Kidney epithelial cell (primary cell): ENCODE measurements around the gene SEC14L2. TPM values are rescaled to one million over a fixed set of nuclear protein-coding genes. Genes with fewer than 3 reads are reported as not detected.

ENCODE experiments used
- DNase-seq: peaks from one replicate; pipeline ENCODE4 v3.0.0-alpha.2; 2010; ENCODE audit warnings: low read depth
- H3K27me3 ChIP-seq: 2 replicates; pipeline ENCODE4 v1.6.0; 2011; ENCODE audit warnings: low read length; ENCODE audit not compliant: control insufficient read depth, insufficient read depth
- H3K36me3 ChIP-seq: 2 replicates; pipeline ENCODE4 v1.5.1; 2011; ENCODE audit warnings: low read length; ENCODE audit not compliant: control insufficient read depth, insufficient read depth
- H3K4me3 ChIP-seq: 2 replicates; pipeline ENCODE4 v1.5.1; 2011; ENCODE audit warnings: low read depth, mild to moderate bottlenecking, control low read depth, low read length
- total RNA-seq: library from RNA; depleted of rRNA; stranded (reverse); fragments of >200 nt; gene quantifications from 2 replicates; pipeline ENCODE4 v1.2.3, GENCODE V29; 2015
- TF ChIP-seq, protein P1 (sequence below): IDR thresholded peaks from 2 replicates; pipeline ENCODE4 v1.5.1; 2011; ENCODE audit warnings: mild to moderate bottlenecking, moderate library complexity, low read length, control low read depth, inconsistent platforms; ENCODE audit not compliant: insufficient read depth, poor library complexity, severe bottlenecking

Gene SEC14L2
- total RNA-seq, 1 donor from 2014 or later = 31.7 TPM

DNA sequence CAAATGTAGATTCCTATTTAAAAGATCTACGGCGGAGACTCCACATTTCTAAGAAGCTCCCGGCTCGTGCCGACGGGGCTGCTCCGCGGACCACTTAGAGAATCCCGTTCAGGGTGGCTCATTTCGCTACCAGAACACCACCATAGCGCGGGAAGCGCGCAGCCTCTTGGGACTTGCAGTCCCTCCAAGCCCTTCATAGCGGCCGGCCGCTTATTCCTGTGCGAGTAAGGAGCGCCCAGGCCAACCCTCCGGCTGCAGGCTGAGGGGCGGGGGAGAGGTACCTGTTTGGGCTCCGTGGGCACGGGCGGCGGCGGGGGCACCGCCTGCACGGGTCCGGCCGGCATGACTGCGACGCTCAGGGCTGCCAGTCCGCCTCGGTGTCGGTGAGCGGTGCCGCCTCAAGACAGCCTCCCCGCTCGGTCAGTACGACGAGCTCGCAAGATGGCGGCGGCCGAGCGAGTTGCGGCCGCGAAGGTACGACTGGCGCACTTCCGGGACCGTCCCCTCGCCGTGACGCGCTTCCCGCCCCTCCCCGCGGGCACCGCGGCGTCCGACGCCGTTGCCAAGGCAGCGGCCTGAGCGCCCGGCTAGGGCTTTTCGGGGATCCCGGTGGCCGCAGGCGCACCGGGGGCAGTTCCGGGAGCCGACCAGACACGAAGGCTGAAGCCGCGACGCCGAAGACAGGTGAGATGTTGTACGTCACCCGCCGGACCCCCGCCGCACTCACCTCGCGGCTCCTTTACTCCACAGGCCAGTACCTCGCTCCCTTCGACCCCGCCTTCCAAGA, 40.2 kb upstream of the SEC14L2 start, which contains the start of the genes CCDC157 and SF3A1:
CCDC157 (plus strand) TSS at position 559 of the 787 bp plus-strand sequence. CDS start 8,994 bp downstream, outside the sequence.
SF3A1 (minus strand) TSS at position 446 of the 787 bp plus-strand sequence; CDS start at position 344, 102 bp downstream.
- Histone ChIP-seq H3K4me3 (peak within 1 kb of the TSS; percentile 95), H3K36me3 (no peaks in the 10 kb centered on the region), H3K27me3 (no peaks in the 10 kb centered on the region)
- TF ChIP-seq, protein P1, sequence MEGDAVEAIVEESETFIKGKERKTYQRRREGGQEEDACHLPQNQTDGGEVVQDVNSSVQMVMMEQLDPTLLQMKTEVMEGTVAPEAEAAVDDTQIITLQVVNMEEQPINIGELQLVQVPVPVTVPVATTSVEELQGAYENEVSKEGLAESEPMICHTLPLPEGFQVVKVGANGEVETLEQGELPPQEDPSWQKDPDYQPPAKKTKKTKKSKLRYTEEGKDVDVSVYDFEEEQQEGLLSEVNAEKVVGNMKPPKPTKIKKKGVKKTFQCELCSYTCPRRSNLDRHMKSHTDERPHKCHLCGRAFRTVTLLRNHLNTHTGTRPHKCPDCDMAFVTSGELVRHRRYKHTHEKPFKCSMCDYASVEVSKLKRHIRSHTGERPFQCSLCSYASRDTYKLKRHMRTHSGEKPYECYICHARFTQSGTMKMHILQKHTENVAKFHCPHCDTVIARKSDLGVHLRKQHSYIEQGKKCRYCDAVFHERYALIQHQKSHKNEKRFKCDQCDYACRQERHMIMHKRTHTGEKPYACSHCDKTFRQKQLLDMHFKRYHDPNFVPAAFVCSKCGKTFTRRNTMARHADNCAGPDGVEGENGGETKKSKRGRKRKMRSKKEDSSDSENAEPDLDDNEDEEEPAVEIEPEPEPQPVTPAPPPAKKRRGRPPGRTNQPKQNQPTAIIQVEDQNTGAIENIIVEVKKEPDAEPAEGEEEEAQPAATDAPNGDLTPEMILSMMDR = no peak
- peak; percentile 81 for DNase-seq

DNA sequence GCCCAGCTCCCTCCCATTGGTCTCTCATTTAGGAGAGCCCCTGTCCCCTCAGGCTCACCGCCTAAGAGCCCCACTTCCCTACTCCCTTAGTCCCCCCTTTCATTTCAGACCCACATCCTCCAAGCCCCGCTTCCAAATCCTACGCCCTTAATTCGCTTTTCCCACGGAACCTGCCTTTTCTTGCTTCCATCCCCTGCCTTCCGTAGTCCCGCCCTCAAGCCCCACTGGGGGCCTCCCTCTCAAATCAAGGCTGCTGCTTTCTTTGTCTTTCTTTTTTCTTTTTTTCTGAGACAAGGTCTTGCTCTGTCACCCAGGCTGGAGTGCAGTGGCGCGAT, 39.6 kb upstream of the SEC14L2 start:
- no peaks in the 10 kb centered on the region for H3K27me3 ChIP-seq
- TF ChIP-seq, protein P1 = no peak
- DNase-seq = no peak
- no peaks in the 10 kb centered on the region for H3K36me3 ChIP-seq
- H3K4me3 ChIP-seq = peak overlapping the region; percentile 95

DNA sequence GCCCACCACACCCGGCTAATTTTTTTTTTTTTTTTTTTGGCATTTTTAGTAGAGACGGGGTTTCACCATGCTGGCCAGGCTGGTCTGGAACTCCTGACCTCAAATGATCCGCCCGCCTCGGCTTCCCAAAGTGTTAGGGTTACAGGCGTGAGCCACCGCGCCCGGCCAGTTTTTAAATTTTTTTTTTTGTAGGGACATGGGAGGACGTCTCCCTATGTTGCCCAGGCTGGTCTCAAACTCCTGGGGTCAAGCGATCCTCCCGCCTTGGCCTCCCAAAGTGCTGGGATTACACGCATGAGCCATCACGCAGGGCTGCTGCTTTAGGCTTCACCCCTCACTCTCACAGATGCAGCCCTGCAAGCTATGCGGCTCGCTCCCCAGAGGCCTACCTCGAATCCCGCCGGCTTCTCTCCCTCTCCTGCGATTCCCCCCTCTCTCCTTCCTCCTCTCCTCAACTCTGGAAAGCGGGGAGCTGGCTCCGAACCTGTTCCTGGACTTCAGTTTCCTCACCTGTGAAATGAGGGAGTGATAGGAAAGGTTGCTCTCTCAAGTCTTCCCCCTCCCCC, 39.1 kb upstream of the SEC14L2 start:
- Histone ChIP-seq H3K4me3 (no peak overlapping the region), H3K36me3 (no peaks in the 10 kb centered on the region), H3K27me3 (no peaks in the 10 kb centered on the region)
- DNase-seq = no peak
- TF ChIP-seq, protein P1 = no peak

DNA sequence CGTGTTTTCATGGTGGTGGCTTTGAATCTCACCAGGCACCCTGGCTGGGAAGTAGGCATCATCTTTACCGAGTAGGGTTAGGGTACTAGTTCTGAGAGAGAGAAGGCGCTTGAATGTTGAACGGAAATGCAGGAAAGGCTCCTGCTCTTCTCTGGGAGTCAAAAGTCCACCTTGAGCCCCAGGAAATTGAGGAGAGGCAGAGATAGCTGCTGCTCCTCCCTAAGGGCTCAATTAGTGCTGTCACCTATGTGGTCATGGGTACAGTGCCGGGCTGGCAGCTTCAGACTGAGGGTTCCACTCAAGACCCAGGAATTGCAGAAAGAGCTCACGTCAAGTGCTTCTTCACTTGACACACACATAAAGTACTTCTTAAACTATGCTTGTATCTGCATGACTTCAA, 38.3 kb upstream of the SEC14L2 start:
- Histone ChIP-seq H3K4me3 (no peak overlapping the region), H3K36me3 (no peaks in the 10 kb centered on the region), H3K27me3 (no peaks in the 10 kb centered on the region)
- TF ChIP-seq, protein P1 = no peak
- DNase-seq = no peak

DNA sequence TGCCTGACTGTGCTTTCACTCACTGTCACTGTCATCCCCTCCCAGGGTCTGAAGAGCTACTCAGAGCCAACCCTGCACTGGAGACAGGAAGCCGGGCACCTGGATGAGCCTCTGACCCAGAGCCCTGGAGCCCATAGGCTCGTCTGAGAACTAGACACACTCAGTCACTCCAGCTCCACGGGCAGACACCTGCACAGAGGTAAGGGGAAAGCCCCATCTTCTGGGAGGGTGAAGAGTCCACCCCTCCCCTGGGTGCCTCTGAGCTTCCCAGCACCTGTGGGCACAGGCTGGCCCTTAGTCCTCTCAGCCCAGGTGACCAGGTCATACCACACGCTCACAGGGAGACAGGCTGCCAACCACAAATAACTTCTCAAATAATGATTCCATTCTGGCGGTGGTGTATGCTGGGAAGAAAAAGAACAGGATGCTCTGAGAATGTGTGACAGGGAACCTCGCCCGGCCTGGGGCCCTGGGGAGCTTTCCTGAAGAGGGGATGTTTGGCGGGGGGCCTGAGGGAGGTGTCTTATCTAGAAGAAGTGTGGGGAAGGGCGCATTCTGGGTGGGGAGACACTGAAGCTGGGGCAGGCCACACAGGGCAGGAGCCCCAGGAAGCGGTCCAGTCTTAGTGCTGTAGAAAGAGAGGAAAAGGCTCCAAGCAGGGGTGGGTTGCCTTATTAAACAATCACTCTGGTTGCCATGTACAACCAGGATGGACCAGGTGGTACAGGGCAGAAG, 34.7 kb upstream of the SEC14L2 start:
- no peaks in the 10 kb centered on the region for H3K36me3 ChIP-seq
- H3K27me3 ChIP-seq = no peaks in the 10 kb centered on the region
- no peak for DNase-seq
- TF ChIP-seq, protein P1 = no peak
- H3K4me3 ChIP-seq = no peak overlapping the region
